HEK293 (cell line): Measurements from ENCODE around the gene LYZL6.

Experiments used
- CTCF ChIA-PET: fragments of 350-600 bp; formaldehyde crosslinking; extraction: SDS; loops from one replicate; lab custom pipeline; 2021; ENCODE audit warnings: antibody characterized with exemption; lab: Yijun Ruan, JAX
- POLR2A ChIA-PET: fragments of 300-600 bp; formaldehyde crosslinking; extraction: SDS; loops from one replicate; lab custom pipeline; 2020; ENCODE audit warnings: antibody characterized with exemption, inconsistent platforms; lab: Yijun Ruan, JAX
- H3K27ac ChIP-seq: fragments of 200-500 bp; sonication (Bioruptor generic); 2 replicates; pipeline ENCODE4 v1.5.1; 2014; ENCODE audit warnings: low read depth, low read length, control low read depth, inconsistent platforms; ENCODE audit errors: extremely low read depth
- H3K36me3 ChIP-seq, 2 experiments: fragments of 200-500 bp in 1 of 2; sonication (Bioruptor generic) in 1 of 2; 1 replicate in 1 of 2; 2 replicates in 1 of 2; pipeline ENCODE4 v1.5.1; 2014 to 2017; ENCODE audit warnings: inconsistent platforms in 2 of 2, low read length in 2 of 2; ENCODE audit not compliant: control insufficient read depth in 2 of 2, insufficient read depth in 1 of 2
- H3K4me1 ChIP-seq: fragments of 200-500 bp; sonication (Bioruptor generic); 2 replicates; pipeline ENCODE4 v1.5.1; 2014; ENCODE audit warnings: mild to moderate bottlenecking, low read length, inconsistent platforms; ENCODE audit not compliant: control insufficient read depth, insufficient read depth
- H3K4me3 ChIP-seq: 2 replicates; pipeline ENCODE4 v1.5.1; 2011; ENCODE audit warnings: low read depth, mild to moderate bottlenecking, control low read depth, low read length, moderate library complexity
- H3K9me3 ChIP-seq: fragments of 200-500 bp; sonication (Bioruptor generic); 2 replicates; pipeline ENCODE4 v1.5.1; 2014; ENCODE audit warnings: low read depth, low read length, inconsistent platforms; ENCODE audit not compliant: control insufficient read depth, insufficient read depth
- BCL11A ChIP-seq: fragments of 450-650 bp; formaldehyde crosslinking; IDR thresholded peaks from 2 replicates; pipeline ENCODE4 v1.5.1; 2016; ENCODE audit warnings: low read depth, missing biosample characterization, missing genetic modification characterization
- EGR2 ChIP-seq: fragments of 450-650 bp; formaldehyde crosslinking; IDR thresholded peaks from 2 replicates; pipeline ENCODE4 v1.5.1; 2016; ENCODE audit warnings: low read depth, missing biosample characterization, missing genetic modification characterization
- HIC1 ChIP-seq: fragments of 450-650 bp; formaldehyde crosslinking; IDR thresholded peaks from 2 replicates; pipeline ENCODE4 v1.5.1; 2016; ENCODE audit warnings: missing biosample characterization, missing genetic modification characterization
- HOXD13 ChIP-seq: sonication (generic); formaldehyde crosslinking; IDR thresholded peaks from 2 replicates; pipeline ENCODE4 v1.8.0; 2022; ENCODE audit warnings: missing genetic modification reagents, borderline replicate concordance
- PRDM2 ChIP-seq: fragments of 450-650 bp; formaldehyde crosslinking; IDR thresholded peaks from 2 replicates; pipeline ENCODE4 v1.5.1; 2016; ENCODE audit warnings: missing biosample characterization, missing genetic modification characterization, borderline replicate concordance
- SP7 ChIP-seq: fragments of 450-650 bp; formaldehyde crosslinking; IDR thresholded peaks from 2 replicates; pipeline ENCODE4 v1.5.1; 2016; ENCODE audit warnings: missing biosample characterization, missing genetic modification characterization
- TCF7L2 ChIP-seq: IDR thresholded peaks from 2 replicates; pipeline ENCODE4 v1.6.1; 2011; ENCODE audit warnings: low read depth, mild to moderate bottlenecking, inconsistent platforms, low read length, moderate library complexity, borderline replicate concordance
- ZBTB17 ChIP-seq: fragments of 450-650 bp; formaldehyde crosslinking; IDR thresholded peaks from 2 replicates; pipeline ENCODE4 v1.5.1; 2016; ENCODE audit warnings: missing biosample characterization, missing genetic modification characterization
- ZNF202 ChIP-seq: fragments of 450-650 bp; formaldehyde crosslinking; IDR thresholded peaks from 2 replicates; pipeline ENCODE4 v1.5.1; 2016; ENCODE audit warnings: missing biosample characterization, missing genetic modification characterization, borderline replicate concordance
- ZNF223 ChIP-seq: fragments of 450-650 bp; formaldehyde crosslinking; IDR thresholded peaks from 2 replicates; pipeline ENCODE4 v1.5.1; 2016; ENCODE audit warnings: missing biosample characterization, missing genetic modification characterization
- ZNF391 ChIP-seq: fragments of 450-650 bp; formaldehyde crosslinking; IDR thresholded peaks from 2 replicates; pipeline ENCODE4 v1.5.1; 2016; ENCODE audit warnings: low read depth, missing biosample characterization, missing genetic modification characterization, borderline replicate concordance
- ZNF404 ChIP-seq: fragments of 450-650 bp; formaldehyde crosslinking; IDR thresholded peaks from 2 replicates; pipeline ENCODE4 v1.5.1; 2017; ENCODE audit warnings: missing biosample characterization, missing genetic modification characterization
- ZNF416 ChIP-seq: fragments of 450-650 bp; formaldehyde crosslinking; IDR thresholded peaks from 2 replicates; pipeline ENCODE4 v1.5.1; 2016; ENCODE audit warnings: missing biosample characterization, missing genetic modification characterization
- ZNF510 ChIP-seq: fragments of 450-650 bp; formaldehyde crosslinking; IDR thresholded peaks from 2 replicates; pipeline ENCODE4 v1.5.1; 2018; ENCODE audit warnings: mild to moderate bottlenecking, missing genetic modification characterization, missing biosample characterization; ENCODE audit not compliant: insufficient replicate concordance
- ZNF544 ChIP-seq: fragments of 450-650 bp; formaldehyde crosslinking; IDR thresholded peaks from 2 replicates; pipeline ENCODE4 v1.5.0; 2017; ENCODE audit warnings: missing biosample characterization, missing genetic modification characterization
- ZNF623 ChIP-seq: fragments of 450-650 bp; formaldehyde crosslinking; IDR thresholded peaks from 2 replicates; pipeline ENCODE4 v1.5.1; 2016; ENCODE audit warnings: missing biosample characterization, missing genetic modification characterization
- ZNF660 ChIP-seq: fragments of 450-650 bp; IDR thresholded peaks from 2 replicates; pipeline ENCODE4 v1.5.1; 2018; ENCODE audit warnings: missing biosample characterization, mild to moderate bottlenecking, missing genetic modification characterization
- TF ChIP-seq, protein P1 (sequence below): fragments of 450-650 bp; formaldehyde crosslinking; IDR thresholded peaks from 2 replicates; pipeline ENCODE4 v1.5.1; 2016; ENCODE audit warnings: missing biosample characterization, missing genetic modification characterization
- TF ChIP-seq, protein P2 (sequence below): fragments of 450-650 bp; formaldehyde crosslinking; conservative IDR thresholded peaks from 2 replicates; pipeline ENCODE4 v1.5.1; 2016; ENCODE audit warnings: low read depth, missing biosample characterization, missing genetic modification characterization
- TF ChIP-seq, protein P3 (sequence below): fragments of 450-650 bp; formaldehyde crosslinking; IDR thresholded peaks from 2 replicates; pipeline ENCODE4 v1.5.1; 2016; ENCODE audit warnings: missing biosample characterization, missing genetic modification characterization, low read depth

Gene LYZL6

DNA sequence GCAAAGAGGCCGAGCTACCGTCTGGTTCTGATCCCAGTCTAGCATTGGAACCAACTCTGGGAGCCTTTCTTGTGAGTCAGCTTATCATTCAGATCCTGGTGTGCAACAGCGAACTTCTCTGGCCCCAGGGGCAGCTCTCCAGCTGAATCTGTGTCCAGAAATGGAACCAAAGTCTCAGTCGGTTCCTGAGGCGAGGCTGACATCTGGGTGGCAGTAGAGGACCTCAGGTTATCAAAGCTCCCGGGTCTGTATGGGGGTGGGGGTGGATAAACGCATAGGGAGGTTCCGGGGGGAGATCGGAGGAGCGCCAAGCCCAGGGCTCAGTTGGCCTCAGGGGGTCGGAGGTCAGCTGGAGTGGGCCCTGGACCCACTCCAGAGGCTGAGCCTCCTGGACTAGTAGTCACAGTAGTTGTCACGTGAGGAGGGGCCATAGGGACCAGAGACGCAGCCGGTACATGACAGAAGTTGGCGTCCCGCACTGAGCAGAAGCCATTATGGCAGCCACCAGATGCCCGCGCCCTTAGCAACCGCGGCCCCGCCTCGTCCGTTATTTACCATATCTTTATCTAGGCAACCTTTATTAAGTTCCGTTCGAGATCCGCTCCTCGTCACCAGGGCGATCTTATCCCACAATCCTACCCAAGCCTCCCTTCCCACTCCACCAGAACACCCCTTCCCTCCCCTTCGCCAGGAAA lies 25.8 kb downstream of the LYZL6 start:
- H3K27ac ChIP-seq, result no peak overlapping the region
- H3K4me1 ChIP-seq, result no peaks in the 10 kb centered on the region
- no peak overlapping the region for H3K4me3 ChIP-seq
- ChIA-PET CTCF (no interaction called here), POLR2A (no interaction called here)
- TF ChIP-seq EGR2 (tag by site-specific recombination), result no peak
- TF ChIP-seq ZNF510 (tag by site-specific recombination), result no peak
- no peak for TF ChIP-seq PRDM2
- TF ChIP-seq, protein P1, sequence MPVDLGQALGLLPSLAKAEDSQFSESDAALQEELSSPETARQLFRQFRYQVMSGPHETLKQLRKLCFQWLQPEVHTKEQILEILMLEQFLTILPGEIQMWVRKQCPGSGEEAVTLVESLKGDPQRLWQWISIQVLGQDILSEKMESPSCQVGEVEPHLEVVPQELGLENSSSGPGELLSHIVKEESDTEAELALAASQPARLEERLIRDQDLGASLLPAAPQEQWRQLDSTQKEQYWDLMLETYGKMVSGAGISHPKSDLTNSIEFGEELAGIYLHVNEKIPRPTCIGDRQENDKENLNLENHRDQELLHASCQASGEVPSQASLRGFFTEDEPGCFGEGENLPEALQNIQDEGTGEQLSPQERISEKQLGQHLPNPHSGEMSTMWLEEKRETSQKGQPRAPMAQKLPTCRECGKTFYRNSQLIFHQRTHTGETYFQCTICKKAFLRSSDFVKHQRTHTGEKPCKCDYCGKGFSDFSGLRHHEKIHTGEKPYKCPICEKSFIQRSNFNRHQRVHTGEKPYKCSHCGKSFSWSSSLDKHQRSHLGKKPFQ, result no peak
- TF ChIP-seq BCL11A (tag by site-specific recombination), result no peak
- TF ChIP-seq ZNF623 (tag by site-specific recombination), result no peak
- no peak for TF ChIP-seq ZNF202 (tag by site-specific recombination)
- TF ChIP-seq ZNF660 (tag by site-specific recombination), result no peak
- TF ChIP-seq, protein P2, sequence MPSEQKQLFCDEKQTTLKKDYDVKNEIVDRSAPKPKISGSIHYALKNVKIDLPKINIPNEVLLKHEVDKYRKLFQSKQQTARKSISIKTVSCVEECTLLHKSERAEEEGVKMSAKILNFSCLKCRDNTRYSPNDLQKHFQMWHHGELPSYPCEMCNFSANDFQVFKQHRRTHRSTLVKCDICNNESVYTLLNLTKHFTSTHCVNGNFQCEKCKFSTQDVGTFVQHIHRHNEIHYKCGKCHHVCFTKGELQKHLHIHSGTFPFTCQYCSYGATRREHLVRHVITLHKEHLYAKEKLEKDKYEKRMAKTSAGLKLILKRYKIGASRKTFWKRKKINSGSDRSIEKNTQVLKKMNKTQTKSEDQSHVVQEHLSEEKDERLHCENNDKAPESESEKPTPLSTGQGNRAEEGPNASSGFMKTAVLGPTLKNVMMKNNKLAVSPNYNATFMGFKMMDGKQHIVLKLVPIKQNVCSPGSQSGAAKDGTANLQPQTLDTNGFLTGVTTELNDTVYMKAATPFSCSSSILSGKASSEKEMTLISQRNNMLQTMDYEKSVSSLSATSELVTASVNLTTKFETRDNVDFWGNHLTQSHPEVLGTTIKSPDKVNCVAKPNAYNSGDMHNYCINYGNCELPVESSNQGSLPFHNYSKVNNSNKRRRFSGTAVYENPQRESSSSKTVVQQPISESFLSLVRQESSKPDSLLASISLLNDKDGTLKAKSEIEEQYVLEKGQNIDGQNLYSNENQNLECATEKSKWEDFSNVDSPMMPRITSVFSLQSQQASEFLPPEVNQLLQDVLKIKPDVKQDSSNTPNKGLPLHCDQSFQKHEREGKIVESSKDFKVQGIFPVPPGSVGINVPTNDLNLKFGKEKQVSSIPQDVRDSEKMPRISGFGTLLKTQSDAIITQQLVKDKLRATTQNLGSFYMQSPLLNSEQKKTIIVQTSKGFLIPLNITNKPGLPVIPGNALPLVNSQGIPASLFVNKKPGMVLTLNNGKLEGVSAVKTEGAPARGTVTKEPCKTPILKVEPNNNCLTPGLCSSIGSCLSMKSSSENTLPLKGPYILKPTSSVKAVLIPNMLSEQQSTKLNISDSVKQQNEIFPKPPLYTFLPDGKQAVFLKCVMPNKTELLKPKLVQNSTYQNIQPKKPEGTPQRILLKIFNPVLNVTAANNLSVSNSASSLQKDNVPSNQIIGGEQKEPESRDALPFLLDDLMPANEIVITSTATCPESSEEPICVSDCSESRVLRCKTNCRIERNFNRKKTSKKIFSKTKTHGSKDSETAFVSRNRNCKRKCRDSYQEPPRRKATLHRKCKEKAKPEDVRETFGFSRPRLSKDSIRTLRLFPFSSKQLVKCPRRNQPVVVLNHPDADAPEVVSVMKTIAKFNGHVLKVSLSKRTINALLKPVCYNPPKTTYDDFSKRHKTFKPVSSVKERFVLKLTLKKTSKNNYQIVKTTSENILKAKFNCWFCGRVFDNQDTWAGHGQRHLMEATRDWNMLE (tag by site-specific recombination), result no peak
- TF ChIP-seq ZNF544 (tag by site-specific recombination), result no peak
- no peak for TF ChIP-seq SP7 (tag by site-specific recombination)
- no peak for TF ChIP-seq ZBTB17 (tag by site-specific recombination)
- TF ChIP-seq TCF7L2, result no peak
- no peak for TF ChIP-seq ZNF223 (tag by site-specific recombination)
- TF ChIP-seq ZNF391 (tag by site-specific recombination), result no peak
- TF ChIP-seq HIC1 (tag by site-specific recombination), result no peak
- no peak for TF ChIP-seq ZNF404
- no peak for TF ChIP-seq HOXD13 (CRISPR knock-in tag)
- TF ChIP-seq, protein P3, sequence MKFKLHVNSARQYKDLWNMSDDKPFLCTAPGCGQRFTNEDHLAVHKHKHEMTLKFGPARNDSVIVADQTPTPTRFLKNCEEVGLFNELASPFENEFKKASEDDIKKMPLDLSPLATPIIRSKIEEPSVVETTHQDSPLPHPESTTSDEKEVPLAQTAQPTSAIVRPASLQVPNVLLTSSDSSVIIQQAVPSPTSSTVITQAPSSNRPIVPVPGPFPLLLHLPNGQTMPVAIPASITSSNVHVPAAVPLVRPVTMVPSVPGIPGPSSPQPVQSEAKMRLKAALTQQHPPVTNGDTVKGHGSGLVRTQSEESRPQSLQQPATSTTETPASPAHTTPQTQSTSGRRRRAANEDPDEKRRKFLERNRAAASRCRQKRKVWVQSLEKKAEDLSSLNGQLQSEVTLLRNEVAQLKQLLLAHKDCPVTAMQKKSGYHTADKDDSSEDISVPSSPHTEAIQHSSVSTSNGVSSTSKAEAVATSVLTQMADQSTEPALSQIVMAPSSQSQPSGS, result no peak
- TF ChIP-seq ZNF416 (tag by site-specific recombination), result no peak
- H3K36me3 ChIP-seq, result peaks cover 9 to 49% of the 10 kb centered on the region in 2 experiments; a peak in 2 of 3 replicates
- no peaks in the 10 kb centered on the region for H3K9me3 ChIP-seq
